GM19328 (cell line): Measurements from ENCODE around the gene PNPLA2.

ENCODE experiments used
- ATAC-seq: cut with Tn5 transposase; IDR thresholded peaks from one replicate; pipeline ENCODE4 v1.9.1; 2021; ENCODE audit warnings: mild to moderate bottlenecking, moderate library complexity; ENCODE audit not compliant: unreplicated experiment

The PNPLA2 gene

GRCh38 chr11:829847-830294, 11.2 kb downstream of the PNPLA2 start:
- ATAC-seq, result no peak

DNA sequence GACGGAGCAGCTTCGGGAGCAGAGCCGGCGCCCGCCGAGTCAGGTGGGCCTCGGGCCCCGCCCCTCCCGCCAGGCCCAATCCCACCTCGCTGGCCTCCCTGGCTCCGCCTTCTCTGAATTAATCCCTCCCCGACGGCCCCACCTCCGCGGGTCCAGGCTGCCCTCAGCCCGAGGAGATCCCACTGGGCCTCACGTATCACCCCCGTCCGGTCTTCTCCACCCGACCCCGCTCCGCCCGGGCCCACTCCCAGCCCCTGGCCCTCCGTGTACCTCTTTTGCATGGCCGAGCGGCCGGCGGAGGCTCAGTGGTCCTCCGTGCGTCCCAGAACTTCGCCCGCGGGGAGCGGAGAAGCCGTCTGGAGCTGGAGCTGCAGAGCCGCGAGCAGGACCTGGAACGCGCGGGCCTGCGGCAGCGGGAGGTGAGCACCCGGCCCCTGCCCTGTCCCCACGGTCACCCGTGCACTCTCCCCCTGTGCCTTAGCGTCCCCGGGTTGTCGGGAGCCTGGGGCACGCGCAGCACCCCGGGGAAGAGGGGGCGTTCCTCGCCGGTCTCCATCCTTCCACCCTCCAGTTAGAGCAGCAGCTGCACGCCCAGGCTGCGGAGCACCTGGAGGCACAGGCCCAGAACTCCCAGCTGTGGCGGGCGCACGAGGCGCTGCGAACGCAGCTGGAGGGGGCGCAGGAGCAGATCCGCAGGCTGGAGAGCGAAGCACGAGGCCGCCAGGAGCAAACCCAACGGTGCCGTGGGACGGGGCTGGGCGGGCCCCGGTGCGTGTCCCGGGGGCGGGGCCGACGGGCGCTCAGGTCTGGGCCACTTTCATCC, 11.8 kb downstream of the PNPLA2 start:
- no peak for ATAC-seq

- no peak for ATAC-seq
These were observed 12.6 kb downstream of the PNPLA2 start for GRCh38 chr11:831118-831864.

DNA sequence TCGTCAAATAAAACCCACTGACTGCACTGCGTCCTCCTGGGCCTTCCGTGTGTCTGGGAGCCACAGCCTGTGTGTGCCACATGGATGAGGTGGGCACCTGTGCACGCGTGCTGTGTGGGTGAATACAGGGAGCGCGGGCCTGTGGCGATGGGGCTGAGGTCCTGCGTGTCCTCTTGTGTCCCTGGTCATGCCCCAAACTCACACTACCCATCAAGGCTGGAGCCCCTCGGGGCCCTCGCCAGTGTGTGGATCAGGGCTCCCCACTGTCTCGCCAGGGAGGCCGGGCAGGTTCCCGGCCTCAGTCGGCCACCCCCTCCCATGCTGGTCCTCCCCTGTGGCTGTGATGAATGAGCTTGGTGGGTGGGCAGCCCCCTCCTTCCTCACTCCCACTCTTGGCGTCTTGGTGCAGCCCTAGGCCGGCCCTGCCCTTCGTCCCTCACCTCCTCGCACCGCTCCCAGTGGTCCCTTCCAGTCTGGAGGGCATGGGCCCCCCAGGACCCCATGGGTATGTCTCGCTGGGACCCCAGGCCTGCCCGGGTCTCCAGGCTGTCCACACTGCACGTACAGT, 13.3 kb downstream of the PNPLA2 start:
- no peak for ATAC-seq

- no peak for ATAC-seq
These were observed 13.9 kb downstream of the PNPLA2 start, which contains the start of gene CD151 for GRCh38 chr11:832529-833113. CD151 (plus strand) TSS chr11:832952; CDS start chr11:836070, 3,118 bp downstream.

GRCh38 chr11:833114-833791, 14.5 kb downstream of the PNPLA2 start:
- no peak for ATAC-seq

DNA sequence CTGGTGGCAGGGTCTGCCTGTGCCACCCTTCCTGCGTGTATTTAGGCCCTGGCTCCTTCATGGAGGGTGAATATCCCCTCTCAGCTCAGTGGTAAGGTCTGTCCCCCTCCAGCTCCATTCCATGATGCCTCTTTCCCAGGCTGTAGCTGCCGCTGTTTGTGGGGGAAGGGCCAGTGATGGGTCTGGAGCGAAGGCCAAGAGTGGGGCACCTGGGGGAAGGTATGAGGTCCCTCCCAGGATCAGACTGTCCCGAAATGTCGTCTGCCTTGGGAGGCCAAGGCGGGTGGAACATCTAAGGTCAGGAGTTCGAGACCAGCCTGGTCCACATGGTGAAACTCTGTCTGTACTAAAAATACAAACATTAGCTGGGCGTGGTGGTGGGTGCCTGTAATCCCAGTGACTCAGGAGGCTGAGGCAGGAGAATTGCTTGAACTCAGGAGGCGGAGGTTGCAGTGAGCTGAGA, 15.2 kb downstream of the PNPLA2 start:
- no peak for ATAC-seq

GRCh38 chr11:834371-835316, 15.9 kb downstream of the PNPLA2 start:
- ATAC-seq, result no peak

- no peak for ATAC-seq
These were observed 17.6 kb downstream of the PNPLA2 start for GRCh38 chr11:836274-836673.

DNA sequence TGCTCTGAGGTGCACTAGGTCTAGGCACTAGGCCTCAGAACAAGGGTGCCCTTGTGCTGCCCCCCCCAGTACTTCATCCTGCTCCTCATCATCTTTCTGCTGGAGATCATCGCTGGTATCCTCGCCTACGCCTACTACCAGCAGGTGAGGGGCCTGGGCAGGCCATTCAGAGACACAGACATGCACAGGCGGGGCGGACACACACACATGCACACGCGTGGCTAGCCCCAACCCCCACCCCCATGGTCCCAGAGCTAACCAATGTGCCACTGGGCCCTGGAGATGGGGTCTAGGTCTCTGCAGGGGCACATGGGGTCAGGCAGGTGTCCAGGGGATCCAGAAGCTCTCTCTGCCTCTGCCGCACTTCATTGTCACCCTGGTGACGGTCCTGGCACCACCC, 18.0 kb downstream of the PNPLA2 start:
- ATAC-seq, result no peak

GRCh38 chr11:837189-837989, 18.7 kb downstream of the PNPLA2 start:
- no peak for ATAC-seq

- ATAC-seq, result no peak
These were observed 19.2 kb downstream of the PNPLA2 start for GRCh38 chr11:837990-838307.

DNA sequence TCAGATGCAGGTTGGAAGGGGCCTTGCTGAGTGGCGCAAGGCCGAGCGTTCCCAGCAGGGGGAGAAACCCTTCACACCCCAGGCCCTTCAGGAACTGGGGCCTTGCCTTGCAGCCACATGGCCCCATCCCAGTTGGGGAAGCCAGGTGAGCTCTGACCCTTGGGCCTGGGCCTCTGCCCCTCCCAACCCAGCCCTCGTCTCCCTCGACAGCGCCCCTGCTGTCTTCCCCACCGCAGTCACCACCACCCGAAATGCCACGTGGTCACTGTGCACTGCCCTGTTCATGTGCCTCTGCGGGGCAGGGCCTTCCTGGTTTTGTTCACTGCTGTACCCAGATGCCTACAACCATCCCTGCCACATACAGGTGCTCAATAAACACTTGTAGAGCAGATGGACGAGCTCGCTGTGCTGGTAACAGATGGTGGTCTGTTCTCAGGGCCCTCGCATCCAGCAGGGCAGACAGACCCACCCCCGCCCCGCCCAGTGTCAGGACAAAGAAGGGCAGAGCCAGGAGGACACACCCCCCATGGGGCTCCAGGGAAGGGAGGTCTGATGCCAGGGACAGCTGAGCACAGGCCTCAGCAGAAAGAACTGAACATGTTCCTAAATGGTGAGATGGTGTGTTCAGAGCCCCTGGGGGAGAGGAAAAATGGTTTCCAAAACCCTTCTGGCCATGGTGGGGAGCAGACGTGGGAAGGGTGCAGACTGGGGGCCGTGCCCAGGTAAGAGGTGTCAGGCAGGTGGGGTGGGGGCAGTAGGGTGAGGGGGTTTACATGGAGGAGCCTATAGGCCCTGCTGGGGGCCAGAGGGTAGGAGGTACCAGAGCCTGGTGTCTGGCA, 19.9 kb downstream of the PNPLA2 start:
- ATAC-seq, result no peak

DNA sequence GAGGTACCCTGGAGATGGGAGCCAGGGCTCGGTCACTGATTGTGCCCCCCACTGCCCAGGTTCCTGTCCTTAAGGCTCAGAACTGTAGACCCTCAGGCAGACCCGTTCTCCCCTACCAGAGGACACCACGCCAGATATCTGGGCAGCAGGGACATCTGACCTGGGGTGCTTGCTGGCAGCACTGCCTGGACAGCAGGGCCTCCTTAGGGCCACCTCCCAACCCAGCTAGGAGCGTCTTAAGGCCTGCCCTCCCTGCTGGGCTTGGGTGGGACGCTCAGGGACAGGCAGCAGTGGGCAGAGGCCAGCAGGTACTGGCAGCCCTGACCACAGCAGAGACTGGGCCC, 20.5 kb downstream of the PNPLA2 start:
- no peak for ATAC-seq

DNA sequence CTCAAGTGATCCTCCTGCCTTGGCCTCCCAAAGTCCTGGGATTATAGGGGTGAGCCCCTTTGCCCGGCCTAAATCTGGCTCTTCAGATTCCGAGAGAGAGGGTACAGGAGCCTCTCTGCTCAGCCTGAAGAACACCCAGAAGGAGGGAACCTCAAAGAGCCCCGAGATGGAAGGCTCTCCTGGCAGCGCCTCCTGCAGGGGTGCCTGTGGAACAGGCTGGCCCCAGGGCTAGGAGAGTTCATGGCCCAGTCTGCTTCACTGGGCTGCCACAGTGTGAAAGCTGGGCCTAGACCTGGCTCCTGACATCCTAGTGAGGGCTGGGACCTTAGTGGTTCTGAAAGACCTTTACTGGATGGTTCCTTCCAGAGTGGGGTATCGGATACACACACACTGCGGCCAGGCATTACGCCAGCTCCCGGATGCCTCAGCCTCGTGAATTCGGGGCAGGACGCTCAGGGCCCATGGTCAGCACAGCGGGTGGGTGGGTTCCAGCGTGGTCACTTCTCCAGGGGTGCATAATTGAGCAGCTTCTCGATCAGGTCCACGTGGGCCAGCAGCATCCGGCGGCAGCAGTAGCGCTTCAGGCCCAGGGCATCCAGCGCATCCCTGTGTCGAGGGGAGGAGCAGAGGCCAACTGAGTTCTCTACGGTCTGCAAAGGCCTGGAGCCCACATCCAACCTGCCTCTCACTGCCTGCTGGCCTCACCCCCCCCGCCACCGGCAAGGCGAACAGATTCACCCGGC, 21.3 kb downstream of the PNPLA2 start:
- no peak for ATAC-seq

DNA sequence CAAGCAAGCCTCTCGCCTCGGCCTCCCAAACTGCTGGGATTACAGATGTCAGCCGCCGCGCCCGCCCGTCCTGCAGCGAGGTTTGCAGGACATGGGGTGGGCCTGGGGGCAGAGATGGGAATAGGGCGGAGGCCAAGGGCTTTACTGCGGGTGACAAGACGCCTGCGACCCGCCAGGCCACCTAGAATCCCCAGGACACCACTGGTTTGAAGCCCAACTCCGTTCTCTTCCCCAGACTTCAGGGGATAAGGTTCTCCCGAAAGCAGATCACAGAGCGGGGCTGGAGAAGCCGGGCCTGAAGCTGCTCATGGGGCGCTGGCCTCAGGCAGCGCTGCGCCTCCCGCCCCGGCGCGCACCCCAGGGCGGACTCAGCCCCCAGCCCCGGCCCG, 23.3 kb downstream of the PNPLA2 start:
- ATAC-seq, result peak; percentile 12

- ATAC-seq, result peak; percentile 56
These were observed 23.8 kb downstream of the PNPLA2 start, which contains the start of the genes POLR2L and TSPAN4 for GRCh38 chr11:842370-843002. POLR2L (minus strand) TSS chr11:842529; CDS start chr11:842508, 21 bp downstream. TSPAN4 (plus strand) TSS chr11:842852; CDS start chr11:850305, 7,453 bp downstream.
